Stomach smooth muscle (tissue), 2 donors: ENCODE measurements around the gene IGF1.
A peak's percentile ranks its signal among the peaks of the same experiment; 100 is the strongest.

ENCODE experiments used
- H3K27ac ChIP-seq: one replicate; pipeline ENCODE4 v1.7.0; 2013; ENCODE audit warnings: mild to moderate bottlenecking, low read length, inconsistent platforms
- H3K27me3 ChIP-seq, 2 donors: one replicate each; pipeline ENCODE4 v1.7.0; 2013; ENCODE audit warnings: low read length in 2 of 2; ENCODE audit not compliant: insufficient read depth in 2 of 2, control insufficient read depth in 1 of 2
- H3K36me3 ChIP-seq, 2 donors: one replicate each; pipeline ENCODE4 v1.7.0; 2013; ENCODE audit warnings: low read length in 2 of 2; ENCODE audit not compliant: control insufficient read depth in 2 of 2, insufficient read depth in 2 of 2
- H3K4me1 ChIP-seq: one replicate; pipeline ENCODE4 v1.7.0; 2013; ENCODE audit warnings: low read length; ENCODE audit not compliant: control insufficient read depth, insufficient read depth
- H3K4me3 ChIP-seq, 2 donors: one replicate each; pipeline ENCODE4 v1.7.0; 2013; ENCODE audit warnings: low read length in 2 of 2
- H3K9ac ChIP-seq, 2 donors: one replicate each; pipeline ENCODE4 v1.7.0; 2013; ENCODE audit warnings: low read length in 2 of 2, mild to moderate bottlenecking in 1 of 2
- H3K9me3 ChIP-seq, 2 donors: one replicate each; pipeline ENCODE4 v1.7.0; 2013; ENCODE audit warnings: low read length in 2 of 2; ENCODE audit not compliant: control insufficient read depth in 2 of 2
- donor health status: healthy.
- donor health status: Pancreatic carcinoma.

IGF1 gene

GRCh38 chr12:102478405-102479098 is 1.8 kb downstream of the IGF1 start:
- Histone ChIP-seq H3K9ac (peak overlapping the region; percentile 26 to 37), H3K4me1 (peaks cover 15% of the 10 kb centered on the region), H3K36me3 (no peaks in the 10 kb centered on the region), H3K4me3 (peak overlapping the region; percentile 44 to 73), H3K27ac (peak overlapping the region; percentile 32), H3K9me3 (no peaks in the 10 kb centered on the region), H3K27me3 (no peaks in the 10 kb centered on the region)

- H3K36me3 ChIP-seq: no peaks in the 10 kb centered on the region
- H3K4me1 ChIP-seq: peaks cover 8% of the 10 kb centered on the region
- no peaks in the 10 kb centered on the region for H3K9me3 ChIP-seq
- no peak overlapping the region for H3K4me3 ChIP-seq
- no peaks in the 10 kb centered on the region for H3K27me3 ChIP-seq
- H3K27ac ChIP-seq: no peak overlapping the region
- no peak overlapping the region for H3K9ac ChIP-seq
Measured at GRCh38 chr12:102475355-102475754, 5.0 kb downstream of the IGF1 start.

DNA sequence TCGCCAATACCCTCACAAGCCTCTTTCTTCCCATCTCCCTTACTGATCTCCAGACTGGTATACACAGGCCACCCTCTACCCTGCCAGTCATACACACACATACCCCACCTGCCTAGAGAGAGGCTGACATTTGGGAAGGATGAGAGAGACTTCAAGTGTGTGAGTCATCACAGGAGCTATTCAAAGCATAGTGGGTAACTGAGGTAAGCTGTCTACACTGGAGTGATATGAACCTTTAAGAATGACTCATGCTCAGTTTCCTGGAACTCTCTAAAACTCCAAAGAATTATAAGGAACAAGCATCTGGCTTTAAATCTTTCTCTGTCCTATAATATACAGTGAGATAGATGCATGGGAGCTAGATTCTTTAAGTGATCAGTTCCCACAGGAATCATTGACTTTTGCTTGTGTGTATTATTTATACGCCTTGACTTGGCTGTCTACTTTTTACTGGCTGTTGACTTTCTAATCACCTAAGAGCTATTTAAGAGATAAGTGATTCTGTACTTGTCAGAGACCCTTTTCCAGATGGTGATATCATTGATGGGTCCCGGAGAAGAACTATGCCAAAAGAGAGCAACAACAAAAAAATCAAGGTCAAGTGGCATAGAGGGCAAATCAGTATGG is 5.8 kb downstream of the IGF1 start:
- no peak overlapping the region for H3K9ac ChIP-seq
- H3K4me1 ChIP-seq: peaks cover 2% of the 10 kb centered on the region
- no peaks in the 10 kb centered on the region for H3K36me3 ChIP-seq
- no peaks in the 10 kb centered on the region for H3K27me3 ChIP-seq
- no peak overlapping the region for H3K4me3 ChIP-seq
- no peaks in the 10 kb centered on the region for H3K9me3 ChIP-seq
- no peak overlapping the region for H3K27ac ChIP-seq

DNA sequence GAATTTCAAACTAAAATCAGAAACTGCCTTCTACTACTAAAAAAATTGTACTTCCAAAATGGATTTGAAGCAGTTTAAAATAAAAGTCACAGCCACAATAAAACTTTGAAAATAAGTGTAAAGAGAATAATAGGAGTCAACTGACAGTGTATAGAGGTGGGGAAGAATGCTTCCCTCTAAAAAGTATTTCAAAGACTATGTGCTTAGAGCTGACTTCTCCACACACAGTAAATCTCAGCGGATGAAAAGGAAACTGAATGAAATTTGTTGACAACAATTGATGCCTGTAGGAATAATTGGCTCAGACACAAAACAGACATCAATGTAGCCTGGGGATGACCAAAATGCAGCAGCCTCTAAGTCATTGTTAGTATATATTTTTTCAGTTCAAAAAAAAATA is 7.9 kb downstream of the IGF1 start:
- Histone ChIP-seq H3K27me3 (no peaks in the 10 kb centered on the region), H3K36me3 (no peaks in the 10 kb centered on the region), H3K4me1 (no peaks in the 10 kb centered on the region), H3K9ac (no peak overlapping the region), H3K27ac (no peak overlapping the region), H3K4me3 (no peak overlapping the region), H3K9me3 (no peaks in the 10 kb centered on the region)

GRCh38 chr12:102471556-102471955 is 8.8 kb downstream of the IGF1 start:
- Histone ChIP-seq H3K36me3 (no peaks in the 10 kb centered on the region), H3K4me3 (no peak overlapping the region), H3K9me3 (no peaks in the 10 kb centered on the region), H3K27me3 (no peaks in the 10 kb centered on the region), H3K9ac (no peak overlapping the region), H3K27ac (no peak overlapping the region), H3K4me1 (no peaks in the 10 kb centered on the region)

GRCh38 chr12:102470945-102471344 is 9.4 kb downstream of the IGF1 start:
- no peaks in the 10 kb centered on the region for H3K4me1 ChIP-seq
- no peak overlapping the region for H3K27ac ChIP-seq
- no peak overlapping the region for H3K9ac ChIP-seq
- H3K9me3 ChIP-seq: no peaks in the 10 kb centered on the region
- H3K4me3 ChIP-seq: no peak overlapping the region
- H3K36me3 ChIP-seq: no peaks in the 10 kb centered on the region
- H3K27me3 ChIP-seq: no peaks in the 10 kb centered on the region

DNA sequence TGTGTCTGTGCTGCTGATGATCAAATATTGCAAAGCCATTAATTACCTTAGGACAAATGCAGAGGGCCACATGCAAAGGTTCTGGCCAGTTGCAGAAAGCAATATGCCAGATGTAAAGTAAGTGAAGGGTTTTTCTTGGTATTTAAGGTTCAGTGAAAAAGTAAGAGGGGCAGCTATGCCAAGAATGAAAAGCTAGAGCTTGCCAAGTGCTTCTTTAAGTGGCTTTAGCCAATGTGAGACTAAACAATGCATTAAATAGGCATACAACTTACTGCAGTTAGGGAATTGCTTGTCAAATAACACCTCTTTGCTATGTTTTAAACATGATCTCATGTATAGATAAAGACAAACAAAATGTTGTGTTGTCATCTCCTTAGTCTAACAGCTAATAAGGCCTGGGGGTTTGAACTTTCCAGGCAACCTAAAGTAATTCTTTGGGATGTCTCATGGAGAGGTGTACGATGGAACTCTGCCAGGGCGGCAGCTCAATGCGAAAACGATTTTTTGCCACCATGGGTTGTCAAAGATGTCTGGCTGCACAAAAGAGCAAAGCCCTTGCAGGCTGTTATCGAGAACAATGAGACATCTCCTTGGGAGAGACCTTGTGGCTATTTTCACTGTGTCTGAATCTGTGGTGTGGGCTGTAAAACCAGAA is 12.0 kb downstream of the IGF1 start:
- Histone ChIP-seq H3K4me1 (no peaks in the 10 kb centered on the region), H3K27me3 (no peaks in the 10 kb centered on the region), H3K9me3 (no peaks in the 10 kb centered on the region), H3K4me3 (no peak overlapping the region), H3K36me3 (no peaks in the 10 kb centered on the region), H3K9ac (no peak overlapping the region), H3K27ac (no peak overlapping the region)

- Histone ChIP-seq H3K9ac (no peak overlapping the region), H3K27me3 (no peaks in the 10 kb centered on the region), H3K36me3 (no peaks in the 10 kb centered on the region), H3K9me3 (no peaks in the 10 kb centered on the region), H3K4me3 (no peak overlapping the region), H3K27ac (no peak overlapping the region), H3K4me1 (no peaks in the 10 kb centered on the region)
Measured at GRCh38 chr12:102465762-102466560, 14.4 kb downstream of the IGF1 start.

GRCh38 chr12:102463659-102464249 is 16.6 kb downstream of the IGF1 start:
- H3K27ac ChIP-seq: no peak overlapping the region
- H3K27me3 ChIP-seq: no peaks in the 10 kb centered on the region
- H3K4me3 ChIP-seq: no peak overlapping the region
- no peaks in the 10 kb centered on the region for H3K9me3 ChIP-seq
- no peak overlapping the region for H3K9ac ChIP-seq
- H3K36me3 ChIP-seq: no peaks in the 10 kb centered on the region
- no peaks in the 10 kb centered on the region for H3K4me1 ChIP-seq

DNA sequence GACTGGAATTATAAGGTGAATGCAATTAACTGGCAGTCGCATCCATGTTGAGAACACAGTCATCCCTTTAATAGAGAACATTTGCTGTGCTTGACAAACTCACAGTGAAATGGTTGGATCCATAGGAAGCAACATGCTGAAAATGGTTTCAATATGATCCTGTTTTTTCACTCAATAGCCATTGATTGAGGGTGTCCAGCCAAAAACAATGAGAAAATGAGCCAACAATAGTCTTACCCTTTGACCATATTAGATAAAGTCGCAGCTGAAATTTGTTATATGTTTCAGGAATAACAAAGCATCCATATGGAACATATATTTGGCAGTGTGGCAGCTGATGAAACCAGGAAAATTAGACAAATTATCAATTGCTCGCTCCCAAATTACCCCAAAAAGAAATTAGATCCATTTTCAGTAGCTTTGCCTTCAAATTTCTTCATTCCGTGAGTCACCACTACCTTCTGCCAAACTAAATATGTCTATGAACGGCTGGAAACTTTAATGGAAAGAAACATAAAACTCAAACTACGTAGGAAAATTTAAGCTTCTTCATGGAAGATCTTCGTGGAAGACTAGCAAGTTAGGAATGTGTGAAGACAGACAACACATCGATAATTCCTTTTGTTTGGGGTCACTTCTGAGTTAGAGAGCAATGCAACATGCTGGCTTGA is 17.4 kb downstream of the IGF1 start:
- no peaks in the 10 kb centered on the region for H3K27me3 ChIP-seq
- no peak overlapping the region for H3K4me3 ChIP-seq
- no peak overlapping the region for H3K27ac ChIP-seq

More for the DNA sequence above, 17.4 kb downstream of the IGF1 start:
- H3K4me1 ChIP-seq: no peaks in the 10 kb centered on the region
- no peaks in the 10 kb centered on the region for H3K36me3 ChIP-seq
- no peak overlapping the region for H3K9ac ChIP-seq
- H3K9me3 ChIP-seq: no peaks in the 10 kb centered on the region
